K562 (cell line): ENCODE results near the gene ERVFRD-1. TPM values are rescaled to one million over a fixed set of nuclear protein-coding genes. Genes with fewer than 3 reads are reported as not detected.

ENCODE experiments used
- ATAC-seq: fragments of 200-7000 bp; cut with Tn5 transposase; 3 replicates; pipeline ENCODE4 v1.9.1; 2020; ENCODE audit warnings: moderate library complexity
- BruUV-seq: library from RNA; stranded (reverse); fragments of 400-500 nt; replicated peaks from 2 replicates; lab custom pipeline; 2021; lab: Mats Ljungman, UMichigan
- CTCF ChIA-PET: fragments of 300-600 bp; formaldehyde crosslinking; extraction: SDS; loops from one replicate; lab custom pipeline; 2021; ENCODE audit warnings: low intra/inter-chr PET ratio; lab: Yijun Ruan, JAX
- POLR2A ChIA-PET: fragments of 300-600, 350-650 bp; sonication (Branson Sonifier 250); formaldehyde crosslinking; extraction: SDS; loops from one replicate; lab custom pipeline; 2021; ENCODE audit warnings: antibody characterized with exemption, inconsistent platforms; lab: Yijun Ruan, JAX
- DNase-seq, 4 experiments: peaks; one replicate each; pipeline versions ENCODE4 v3.0.0 to v3.0.0-alpha.2; 2011 to 2018; ENCODE audit warnings: low spot score in 3 of 4, mixed read lengths in 3 of 4; ENCODE audit errors: extremely low read depth in 1 of 4
- FAIRE-seq: peaks from 2 replicates; lab custom pipeline; 2011; peaks lifted over from hg19 to GRCh38; lab: Jason Lieb, UNC
- H2AFZ ChIP-seq: 2 replicates; pipeline ENCODE4 v1.6.0; 2011; ENCODE audit warnings: low read depth, low read length, control low read depth, inconsistent platforms
- H3K27ac ChIP-seq: fragments of 200-600 bp; 3 replicates; pipeline ENCODE4 v1.8.0; 2011; ENCODE audit warnings: low read depth, mild to moderate bottlenecking, control low read depth, inconsistent platforms, low read length, moderate library complexity, mixed read lengths; ENCODE audit errors: extremely low read depth
- H3K27me3 ChIP-seq, 2 experiments: fragments of 300-600 bp in 1 of 2; 2 replicates in 1 of 2; 3 replicates in 1 of 2; pipeline versions ENCODE4 v1.6.0 to v1.8.0; 2011; ENCODE audit warnings: inconsistent platforms in 2 of 2, low read length in 2 of 2, mild to moderate bottlenecking in 1 of 2, mixed read lengths in 1 of 2, moderate library complexity in 1 of 2; ENCODE audit not compliant: control insufficient read depth in 2 of 2, insufficient read depth in 2 of 2
- H3K36me3 ChIP-seq: fragments of 300-600 bp; 3 replicates; pipeline ENCODE4 v1.8.0; 2011; ENCODE audit warnings: mild to moderate bottlenecking, low read length, inconsistent platforms; ENCODE audit not compliant: control insufficient read depth, insufficient read depth
- H3K4me1 ChIP-seq, 2 experiments: fragments of 200-600 bp in 1 of 2; replicated peaks in 1 of 2; 2 replicates in 1 of 2; 3 replicates in 1 of 2; pipeline versions ENCODE4 v1.5.1 to v1.8.0; 2011; ENCODE audit warnings: inconsistent platforms in 2 of 2, low read length in 2 of 2, mild to moderate bottlenecking in 1 of 2, mixed read lengths in 1 of 2, moderate library complexity in 1 of 2; ENCODE audit not compliant: control insufficient read depth in 2 of 2, insufficient read depth in 2 of 2
- H3K4me2 ChIP-seq: 2 replicates; pipeline ENCODE4 v1.6.1; 2011; ENCODE audit warnings: low read length, control low read depth, inconsistent platforms, mixed read lengths; ENCODE audit not compliant: insufficient read depth
- H3K4me3 ChIP-seq: fragments of 200-600 bp; sonication (generic), shearing (Covaris generic); 2 replicates; pipeline ENCODE4 v1.5.1; 2016; ENCODE audit warnings: control low read depth, inconsistent platforms
- H3K79me2 ChIP-seq: fragments of 200-600 bp; 3 replicates; pipeline ENCODE4 v1.8.0; 2011; ENCODE audit warnings: low read length, inconsistent platforms; ENCODE audit not compliant: control insufficient read depth, insufficient read depth
- H3K9ac ChIP-seq, 2 experiments: 2 replicates each; pipeline versions ENCODE4 v1.6.0 to v1.6.1; 2011; ENCODE audit warnings: low read depth in 2 of 2, low read length in 2 of 2, control low read depth in 1 of 2, inconsistent platforms in 1 of 2, mild to moderate bottlenecking in 1 of 2, mixed read lengths in 1 of 2; ENCODE audit not compliant: insufficient read depth in 1 of 2
- H3K9me1 ChIP-seq: one replicate; pipeline ENCODE4 v1.6.0; 2011; ENCODE audit warnings: inconsistent platforms, mild to moderate bottlenecking, low read length, moderate library complexity; ENCODE audit not compliant: control insufficient read depth, insufficient read depth
- H3K9me3 ChIP-seq: replicated peaks from 2 replicates; pipeline ENCODE4 v1.5.1; 2011; ENCODE audit warnings: low read depth, low read length, inconsistent platforms; ENCODE audit not compliant: control insufficient read depth, insufficient read depth
- H4K20me1 ChIP-seq: replicated peaks from 2 replicates; pipeline ENCODE4 v1.6.1; 2011; ENCODE audit warnings: low read length, inconsistent platforms, mixed read lengths; ENCODE audit not compliant: control insufficient read depth, insufficient read depth
- ARHGAP35 ChIP-seq: fragments of 450-650 bp; IDR thresholded peaks from 2 replicates; pipeline ENCODE4 v1.6.1; 2018; ENCODE audit not compliant: partially characterized antibody
- ARID2 ChIP-seq: fragments of 450-650 bp; IDR thresholded peaks from 2 replicates; pipeline ENCODE4 v1.6.1; 2017; ENCODE audit warnings: antibody characterized with exemption, mild to moderate bottlenecking
- C11orf30 ChIP-seq: fragments of 450-650 bp; IDR thresholded peaks from 2 replicates; pipeline ENCODE4 v1.6.1; 2016; ENCODE audit warnings: low read depth, mild to moderate bottlenecking
- COPS2 ChIP-seq: fragments of 450-650 bp; conservative IDR thresholded peaks from 2 replicates; pipeline ENCODE4 v1.6.1; 2016; ENCODE audit warnings: mild to moderate bottlenecking, moderate library complexity
- ETV5 ChIP-seq: sonication (generic); formaldehyde crosslinking; IDR thresholded peaks from 2 replicates; pipeline ENCODE4 v1.4.0; 2020; ENCODE audit warnings: low read depth, mild to moderate bottlenecking, missing genetic modification reagents
- GTF2E2 ChIP-seq: fragments of 200-800 bp; sonication (Bioruptor generic); IDR thresholded peaks from 2 replicates; pipeline ENCODE4 v1.6.1; 2016; ENCODE audit warnings: missing genetic modification characterization, missing compliant biosample characterization
- GTF2F1 ChIP-seq: IDR thresholded peaks from 2 replicates; pipeline ENCODE4 v1.6.1; 2011; ENCODE audit warnings: low read depth, low read length, improper control_type of control experiment
- HCFC1 ChIP-seq: IDR thresholded peaks from 2 replicates; pipeline ENCODE4 v1.6.1; 2012; ENCODE audit warnings: low read depth, low read length, improper control_type of control experiment
- MAFG ChIP-seq: fragments of 450-650 bp; conservative IDR thresholded peaks from 2 replicates; pipeline ENCODE4 v1.6.1; 2016; ENCODE audit warnings: missing genetic modification characterization, missing compliant biosample characterization
- NFYB ChIP-seq: IDR thresholded peaks from 2 replicates; pipeline ENCODE4 v1.6.1; 2011; ENCODE audit warnings: mild to moderate bottlenecking, moderate library complexity; ENCODE audit not compliant: insufficient read length; ENCODE audit errors: extremely low read depth
- RAD21 ChIP-seq, 2 experiments: fragments of 250-450 bp in 1 of 2; fragments of 450-650 bp in 1 of 2; sonication (Bioruptor Pico) in 1 of 2; formaldehyde crosslinking in 1 of 2; IDR thresholded peaks in 1 of 2; conservative IDR thresholded peaks in 1 of 2; 2 replicates each; pipeline versions ENCODE4 v1.4.0 to v1.8.0; 2020 to 2022; ENCODE audit warnings: mild to moderate bottlenecking in 2 of 2, moderate library complexity in 1 of 2
- STAT5B ChIP-seq: fragments of 250-450 bp; sonication (Bioruptor Pico); IDR thresholded peaks from 2 replicates; pipeline ENCODE4 v1.8.0; 2021; ENCODE audit warnings: mild to moderate bottlenecking, inconsistent platforms
- ZEB2 ChIP-seq: fragments of 450-650 bp; IDR thresholded peaks from 2 replicates; pipeline ENCODE4 v1.6.1; 2016
- ZNF174 ChIP-seq: fragments of 250-450 bp; sonication (Bioruptor Pico); IDR thresholded peaks from 2 replicates; pipeline ENCODE4 v1.4.0; 2020; ENCODE audit warnings: mild to moderate bottlenecking
- ZNF354B ChIP-seq: fragments of 250-450 bp; sonication (Bioruptor Pico); IDR thresholded peaks from 2 replicates; pipeline ENCODE4 v1.4.0; 2020
- ZNF408 ChIP-seq: fragments of 250-450 bp; sonication (Bioruptor Pico); IDR thresholded peaks from 2 replicates; pipeline ENCODE4 v1.4.0; 2020; ENCODE audit warnings: low read depth, mild to moderate bottlenecking, moderate library complexity
- in situ Hi-C: fragments of 300-500 bp; cut with MboI; formaldehyde crosslinking; loops from 4 replicates; pipeline ENCODE4 v1.15.0; 2018; ENCODE audit warnings: inconsistent platforms, mixed read lengths
- intact Hi-C: fragments of 100-400 bp; cut with micrococcal nuclease; formaldehyde crosslinking; loops from 2 replicates; pipeline ENCODE4 v1.14.2; 2022
- polyA plus RNA-seq, 8 experiments: library from polyadenylated mRNA; depleted of rRNA in 4 of 8; stranded (reverse) in 5 of 8; unstranded in 3 of 8; fragments of >200 nt; fragmentation: Nextera tagmentation in 2 of 8; fragmentation: Illumina TruSeq in 1 of 8; extraction: Ambion mirVana in 2 of 8; extraction: Trizol in 1 of 8; gene quantifications; 2 replicates each; pipeline versions ENCODE4 v1.2.1 to v1.2.3, GENCODE V29; 2011 to 2014; ENCODE audit warnings: inconsistent platforms in 1 of 8, missing spikeins in 1 of 8
- total RNA-seq, 7 experiments: library from RNA; depleted of rRNA in 6 of 7; stranded (reverse); fragments of >200 nt in 6 of 7; fragmentation: Illumina TruSeq in 2 of 7; extraction: Trizol in 2 of 7; gene quantifications; 2 replicates each; pipeline versions ENCODE4 v1.2.1 to v1.2.3, GENCODE V29; 2011 to 2021; ENCODE audit warnings: low replicate concordance in 1 of 7
- TF ChIP-seq, protein P1 (sequence below): IDR thresholded peaks from 2 replicates; pipeline ENCODE4 v1.6.1; 2014; ENCODE audit warnings: antibody characterized with exemption
- TF ChIP-seq, protein P2 (sequence below): fragments of 450-650 bp; conservative IDR thresholded peaks from 2 replicates; pipeline ENCODE4 v1.6.1; 2016; ENCODE audit warnings: missing genetic modification characterization, low read depth, mild to moderate bottlenecking, control low read depth, missing compliant biosample characterization

The ERVFRD-1 gene
- total and polyA plus RNA-seq, 9 of the 15 experiments (the other 6 are each of a cell fraction or from before 2014, with no cell fraction given) = 0.05 to 0.14 (median 0.09) TPM; not detected in 2

GRCh38 chr6:11152581-11152980, 41.1 kb upstream of the ERVFRD-1 start:
- no peaks in the 10 kb centered on the region for H3K79me2 ChIP-seq
- ATAC-seq = no peak
- intact Hi-C loops = no loop called here
- FAIRE-seq = no peak
- no peak overlapping the region for H3K27ac ChIP-seq
- POLR2A ChIA-PET = no interaction called here
- no peaks in the 10 kb centered on the region for H3K9me3 ChIP-seq
- H3K9me1 ChIP-seq = no peaks in the 10 kb centered on the region
- TF ChIP-seq ARID2 (no peak), NFYB (no peak), ZNF408 (CRISPR knock-in tag) (no peak), COPS2 (no peak), ZNF174 (CRISPR knock-in tag) (no peak), GTF2E2 (no peak), GTF2F1 (no peak), HCFC1 (no peak), ARHGAP35 (no peak), C11orf30 (no peak), MAFG (tag) (no peak), ZNF354B (CRISPR knock-in tag) (no peak), RAD21 (CRISPR knock-in tag; conservative IDR thresholded peaks at IDR 0.05 in 1 of 2, IDR thresholded peaks at IDR 0.05 in 1 of 2) (no peak), ETV5 (no peak), ZEB2 (no peak), STAT5B (CRISPR knock-in tag) (no peak)
- TF ChIP-seq, protein P1, sequence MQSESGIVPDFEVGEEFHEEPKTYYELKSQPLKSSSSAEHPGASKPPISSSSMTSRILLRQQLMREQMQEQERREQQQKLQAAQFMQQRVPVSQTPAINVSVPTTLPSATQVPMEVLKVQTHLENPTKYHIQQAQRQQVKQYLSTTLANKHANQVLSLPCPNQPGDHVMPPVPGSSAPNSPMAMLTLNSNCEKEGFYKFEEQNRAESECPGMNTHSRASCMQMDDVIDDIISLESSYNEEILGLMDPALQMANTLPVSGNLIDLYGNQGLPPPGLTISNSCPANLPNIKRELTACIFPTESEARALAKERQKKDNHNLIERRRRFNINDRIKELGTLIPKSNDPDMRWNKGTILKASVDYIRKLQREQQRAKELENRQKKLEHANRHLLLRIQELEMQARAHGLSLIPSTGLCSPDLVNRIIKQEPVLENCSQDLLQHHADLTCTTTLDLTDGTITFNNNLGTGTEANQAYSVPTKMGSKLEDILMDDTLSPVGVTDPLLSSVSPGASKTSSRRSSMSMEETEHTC = no peak
- TF ChIP-seq, protein P2, sequence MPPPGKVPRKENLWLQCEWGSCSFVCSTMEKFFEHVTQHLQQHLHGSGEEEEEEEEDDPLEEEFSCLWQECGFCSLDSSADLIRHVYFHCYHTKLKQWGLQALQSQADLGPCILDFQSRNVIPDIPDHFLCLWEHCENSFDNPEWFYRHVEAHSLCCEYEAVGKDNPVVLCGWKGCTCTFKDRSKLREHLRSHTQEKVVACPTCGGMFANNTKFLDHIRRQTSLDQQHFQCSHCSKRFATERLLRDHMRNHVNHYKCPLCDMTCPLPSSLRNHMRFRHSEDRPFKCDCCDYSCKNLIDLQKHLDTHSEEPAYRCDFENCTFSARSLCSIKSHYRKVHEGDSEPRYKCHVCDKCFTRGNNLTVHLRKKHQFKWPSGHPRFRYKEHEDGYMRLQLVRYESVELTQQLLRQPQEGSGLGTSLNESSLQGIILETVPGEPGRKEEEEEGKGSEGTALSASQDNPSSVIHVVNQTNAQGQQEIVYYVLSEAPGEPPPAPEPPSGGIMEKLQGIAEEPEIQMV = no peak
- DNase-seq = no peak
- no peaks in the 10 kb centered on the region for H4K20me1 ChIP-seq
- H3K27me3 ChIP-seq = peaks cover 0 to 14% of the 10 kb centered on the region in 2 experiments; a peak in 1 of 5 replicates
- H3K9ac ChIP-seq = no peak overlapping the region
- CTCF ChIA-PET = no interaction called here
- H3K4me3 ChIP-seq = no peak overlapping the region
- no peaks in the 10 kb centered on the region for H3K36me3 ChIP-seq
- no TSS peak for BruUV-seq
- no peak overlapping the region for H3K4me2 ChIP-seq
- in situ Hi-C loops = no loop called here
- no peak overlapping the region for H2AFZ ChIP-seq
- H3K4me1 ChIP-seq = no peaks in the 10 kb centered on the region; a peak in 2 of 5 replicates
